Coronary artery (tissue), 2 donors: ENCODE measurements around the gene ATXN7.

Source experiments
- DNase-seq: peaks from one replicate; pipeline ENCODE4 v3.0.0-alpha.2; 2017; ENCODE audit warnings: low spot score
- H3K27ac ChIP-seq, 2 donors: fragments of 200-600 bp; sonication (generic); one replicate each; pipeline ENCODE4 v1.5.1; 2016 to 2019
- H3K4me3 ChIP-seq: fragments of 200-600 bp; sonication (generic); 2 replicates; pipeline ENCODE4 v1.5.1; 2016; ENCODE audit warnings: mild to moderate bottlenecking, moderate library complexity
- CTCF ChIP-seq: fragments of 200-600 bp; sonication (generic); IDR thresholded peaks from one replicate; pipeline ENCODE4 v1.5.1; 2019; ENCODE audit warnings: antibody characterized with exemption

ATXN7 gene

GRCh38 chr3:64009528-64009927 is 145.9 kb downstream of the ATXN7 start:
- H3K4me3 ChIP-seq, result no peak overlapping the region
- TF ChIP-seq CTCF, result no peak
- H3K27ac ChIP-seq, result peak overlapping the region; percentile 38 to 44

GRCh38 chr3:64010199-64010598 is 146.5 kb downstream of the ATXN7 start:
- Histone ChIP-seq H3K27ac (peak overlapping the region in 1 of 2 donors; percentile 44), H3K4me3 (no peak overlapping the region)
- no peak for DNase-seq
- no peak for TF ChIP-seq CTCF

More at GRCh38 chr3:64009528-64009927, 145.9 kb downstream of the ATXN7 start:
- no peak for DNase-seq

- H3K4me3 ChIP-seq, result no peak overlapping the region
- H3K27ac ChIP-seq, result peak overlapping the region in 1 of 2 donors; percentile 38
- DNase-seq, result no peak
- TF ChIP-seq CTCF, result no peak
Observed at GRCh38 chr3:64011685-64012084, 148.0 kb downstream of the ATXN7 start.

GRCh38 chr3:64016941-64017620 is 153.4 kb downstream of the ATXN7 start:
- Histone ChIP-seq H3K4me3 (no peak overlapping the region), H3K27ac (no peak overlapping the region)
- no peak for DNase-seq
- no peak for TF ChIP-seq CTCF

- Histone ChIP-seq H3K4me3 (no peak overlapping the region), H3K27ac (no peak overlapping the region)
- DNase-seq, result no peak
- TF ChIP-seq CTCF, result no peak
Observed at GRCh38 chr3:64019271-64019670, 155.6 kb downstream of the ATXN7 start.

GRCh38 chr3:64019879-64020278 is 156.2 kb downstream of the ATXN7 start:
- no peak for DNase-seq
- H3K4me3 ChIP-seq, result no peak overlapping the region

More at GRCh38 chr3:64019879-64020278, 156.2 kb downstream of the ATXN7 start:
- H3K27ac ChIP-seq, result no peak overlapping the region
- TF ChIP-seq CTCF, result no peak
